ENCODE data around the gene GAREM1.
A peak's percentile ranks its signal among the peaks of the same experiment; 100 is the strongest.

GRCh38 chr18:32289483-32290075 lies 181.1 kb downstream of the GAREM1 start:
- peak in 5 of 6 experiments; percentile 57 to 73 (median 65) for TF ChIP-seq CTCF (IDR thresholded peaks at IDR 0.05)
- no peak for TF ChIP-seq POLR2A (IDR thresholded peaks at IDR 0.05)
